GM19395 (cell line): ENCODE measurements around the gene APLF.
"Not testable (repeated sequence)": the region's sequence is repeated elsewhere in the genome, so short reads cannot be mapped to it uniquely, and the experiment has no call there.

Experiments used
- ATAC-seq: cut with Tn5 transposase; IDR thresholded peaks from one replicate; pipeline ENCODE4 v1.9.1; 2021; ENCODE audit warnings: mild to moderate bottlenecking, moderate library complexity; ENCODE audit not compliant: unreplicated experiment

Gene APLF

DNA sequence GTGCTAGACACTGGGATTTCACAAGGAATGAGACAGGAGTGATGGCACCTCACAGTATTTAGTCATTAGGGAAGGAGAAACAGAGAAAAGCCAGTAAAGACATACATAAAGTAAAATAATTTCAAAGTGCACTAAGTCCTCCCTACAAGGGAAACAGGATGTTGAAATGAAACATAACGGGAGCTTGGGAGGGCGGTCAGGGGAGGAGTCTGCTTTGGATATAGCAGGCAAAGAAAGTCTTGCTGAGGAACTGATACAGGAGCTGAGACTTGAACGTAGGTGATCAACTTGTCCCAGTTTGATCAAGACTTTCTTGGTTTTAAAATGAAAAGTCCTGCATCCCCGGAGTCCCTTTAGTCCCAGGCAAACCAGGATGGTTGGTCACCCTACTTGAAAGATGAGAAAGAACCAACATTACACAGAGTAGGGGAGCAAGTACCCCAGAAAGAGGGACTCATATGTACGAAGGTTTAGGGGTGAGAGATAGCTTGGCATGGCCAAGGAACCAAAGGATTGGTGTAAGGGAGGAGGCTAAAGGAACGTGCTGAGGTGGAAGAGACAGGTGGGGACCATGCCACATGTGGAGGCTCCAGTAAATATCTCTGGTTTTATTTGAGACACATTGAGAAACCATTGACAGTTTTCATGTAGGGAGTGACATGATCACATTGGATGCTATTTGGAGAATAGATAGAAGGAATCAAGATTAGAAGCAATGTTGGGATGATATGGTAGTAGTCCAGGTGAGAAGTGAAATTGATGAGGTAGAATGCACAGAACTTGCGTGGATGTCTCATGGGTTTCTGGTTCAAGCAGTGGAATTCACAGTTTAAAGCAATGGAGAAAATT, 28.7 kb upstream of the APLF start:
- ATAC-seq: no peak

- peak; percentile 99 for ATAC-seq
Measured at GRCh38 chr2:68441179-68441993, 26.0 kb upstream of the APLF start.

DNA sequence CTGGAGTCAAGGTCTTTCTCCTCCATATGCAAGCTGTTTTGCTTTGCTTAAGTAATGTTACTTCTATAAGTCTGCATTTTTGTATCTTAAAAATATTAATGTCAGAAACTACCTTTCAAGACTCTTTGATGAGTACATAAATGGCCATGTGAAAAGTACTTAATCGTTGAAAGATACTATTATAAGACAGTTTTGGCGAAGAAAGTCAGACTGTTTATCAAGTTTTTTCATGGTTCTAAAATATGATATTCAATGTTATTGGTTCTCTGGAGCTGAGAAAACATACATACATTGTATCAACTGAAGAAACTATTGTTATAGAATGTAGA, 25.4 kb upstream of the APLF start:
- ATAC-seq: no peak

GRCh38 chr2:68446425-68446824, 21.0 kb upstream of the APLF start:
- not testable (repeated sequence) for ATAC-seq

GRCh38 chr2:68447118-68447517, 20.3 kb upstream of the APLF start:
- no peak for ATAC-seq

GRCh38 chr2:68448671-68449653, 18.4 kb upstream of the APLF start:
- no peak for ATAC-seq

DNA sequence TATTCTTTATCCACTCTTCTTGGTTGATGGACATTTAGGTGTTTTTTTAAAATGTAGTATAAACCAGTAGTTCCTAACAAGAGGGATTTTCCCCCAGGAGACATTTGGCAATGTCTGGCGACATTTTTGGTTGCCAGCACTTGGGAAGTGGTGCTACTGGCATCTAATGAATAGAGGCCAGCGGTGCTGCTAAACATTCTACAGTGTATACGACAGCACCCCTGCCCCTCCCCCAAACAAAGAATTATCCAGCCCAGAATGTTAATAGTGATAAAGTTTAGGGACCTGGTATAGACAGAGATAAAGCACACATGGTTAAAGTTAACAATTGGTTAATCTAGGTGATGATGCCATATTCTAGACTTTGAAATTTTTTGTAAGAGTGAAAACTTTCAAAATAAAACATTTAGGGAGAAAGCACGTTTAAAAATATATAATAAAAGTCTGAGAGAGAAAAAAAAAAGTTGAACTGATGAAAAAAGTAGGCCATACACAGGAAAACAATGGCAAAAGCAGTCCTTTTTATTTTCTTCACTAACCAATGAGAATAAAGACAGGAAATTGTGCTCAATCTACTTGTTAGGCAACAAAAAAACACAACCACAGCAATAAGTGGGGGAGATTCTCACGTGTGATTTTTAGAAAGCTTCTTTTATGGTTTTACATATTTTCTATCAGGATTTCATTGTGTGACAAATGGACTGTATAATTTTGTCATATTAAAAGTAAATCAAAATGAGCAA, 15.1 kb upstream of the APLF start:
- ATAC-seq: no peak

DNA sequence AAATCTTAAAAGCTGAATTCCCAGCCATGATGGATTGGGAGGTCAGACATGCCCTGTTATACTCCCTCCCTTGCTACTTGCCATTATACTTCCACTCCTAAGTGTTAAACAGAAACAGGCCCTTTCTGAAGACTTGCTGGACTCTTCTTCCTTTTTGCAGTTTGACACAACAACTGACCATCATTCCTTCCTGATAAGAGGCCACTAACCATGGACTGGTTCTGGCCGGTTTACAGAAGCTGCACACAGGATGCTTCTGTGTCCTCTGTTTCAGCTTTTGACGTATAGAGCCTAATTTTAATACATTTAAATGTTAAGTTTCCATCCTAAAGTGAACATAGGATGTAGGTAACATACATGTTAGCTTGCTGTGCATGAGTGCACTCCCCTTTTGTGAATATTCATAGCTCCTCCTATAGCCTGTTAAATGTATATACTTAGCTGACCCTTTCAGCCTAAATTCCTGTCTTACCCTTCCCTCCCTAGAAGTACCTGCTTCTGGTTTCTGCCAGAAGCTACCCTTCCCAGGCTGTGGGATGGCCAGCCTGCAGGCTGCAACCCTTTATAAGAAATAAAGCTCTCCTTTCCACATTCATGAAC, 13.5 kb upstream of the APLF start:
- ATAC-seq: no peak

DNA sequence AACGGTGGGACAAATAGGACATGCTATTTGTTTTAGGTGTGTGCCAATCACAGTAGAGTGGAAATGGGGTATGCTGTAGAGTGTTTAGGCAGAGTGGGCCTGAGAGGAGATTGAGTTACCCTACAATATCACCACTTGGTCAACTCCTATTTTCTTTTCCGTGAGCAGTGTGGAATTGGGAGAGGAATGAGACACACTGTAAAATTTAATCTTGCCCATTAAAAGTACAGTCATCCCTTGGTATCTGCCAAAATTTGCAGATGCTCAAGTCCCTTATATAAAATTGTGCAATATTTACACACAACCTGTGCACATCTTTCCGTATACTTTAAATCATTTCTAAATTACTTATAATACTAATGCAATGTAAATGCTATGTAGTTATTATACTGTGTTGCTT, 12.7 kb upstream of the APLF start:
- ATAC-seq: no peak

DNA sequence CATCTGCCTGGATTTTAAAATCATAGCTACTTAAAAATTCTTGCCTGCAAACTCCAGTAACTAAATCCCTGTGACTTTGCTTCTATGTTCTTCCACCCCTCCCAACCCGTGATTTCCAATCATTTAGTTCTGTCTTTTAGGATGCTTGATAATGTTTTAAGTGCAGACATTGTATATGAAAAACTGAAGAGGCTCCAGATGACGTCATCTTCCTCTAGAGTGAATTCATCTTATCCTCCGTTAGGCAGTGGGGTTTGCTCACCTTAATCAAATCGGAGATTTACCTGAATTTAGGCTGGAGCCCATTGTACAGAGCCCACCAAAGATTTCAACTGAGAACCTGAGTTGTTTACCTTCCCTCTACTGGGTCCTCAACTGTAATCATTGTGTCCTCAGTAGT, 11.2 kb upstream of the APLF start:
- no peak for ATAC-seq

DNA sequence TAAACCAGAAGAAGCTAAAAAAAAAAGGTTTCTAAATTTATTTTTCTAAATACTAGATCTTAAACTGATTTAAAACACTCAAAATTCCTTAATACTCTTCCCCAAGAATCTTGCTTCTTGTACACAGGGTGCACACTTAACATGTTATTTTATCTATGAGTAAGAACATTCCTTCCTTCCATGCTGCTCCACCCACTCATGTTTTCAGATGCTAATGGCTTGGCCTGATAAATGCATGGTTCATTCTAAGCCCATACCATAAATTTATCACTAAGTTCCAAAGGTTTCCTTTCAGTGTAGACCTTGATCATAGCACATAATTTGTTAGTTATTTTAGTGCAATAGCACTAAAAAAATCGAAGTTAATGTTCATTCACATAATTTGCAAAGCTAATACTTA, 8.4 kb upstream of the APLF start:
- ATAC-seq: no peak

- no peak for ATAC-seq
Measured at GRCh38 chr2:68463287-68463877, 4.0 kb upstream of the APLF start.

GRCh38 chr2:68464651-68465050, 2.7 kb upstream of the APLF start:
- no peak for ATAC-seq

DNA sequence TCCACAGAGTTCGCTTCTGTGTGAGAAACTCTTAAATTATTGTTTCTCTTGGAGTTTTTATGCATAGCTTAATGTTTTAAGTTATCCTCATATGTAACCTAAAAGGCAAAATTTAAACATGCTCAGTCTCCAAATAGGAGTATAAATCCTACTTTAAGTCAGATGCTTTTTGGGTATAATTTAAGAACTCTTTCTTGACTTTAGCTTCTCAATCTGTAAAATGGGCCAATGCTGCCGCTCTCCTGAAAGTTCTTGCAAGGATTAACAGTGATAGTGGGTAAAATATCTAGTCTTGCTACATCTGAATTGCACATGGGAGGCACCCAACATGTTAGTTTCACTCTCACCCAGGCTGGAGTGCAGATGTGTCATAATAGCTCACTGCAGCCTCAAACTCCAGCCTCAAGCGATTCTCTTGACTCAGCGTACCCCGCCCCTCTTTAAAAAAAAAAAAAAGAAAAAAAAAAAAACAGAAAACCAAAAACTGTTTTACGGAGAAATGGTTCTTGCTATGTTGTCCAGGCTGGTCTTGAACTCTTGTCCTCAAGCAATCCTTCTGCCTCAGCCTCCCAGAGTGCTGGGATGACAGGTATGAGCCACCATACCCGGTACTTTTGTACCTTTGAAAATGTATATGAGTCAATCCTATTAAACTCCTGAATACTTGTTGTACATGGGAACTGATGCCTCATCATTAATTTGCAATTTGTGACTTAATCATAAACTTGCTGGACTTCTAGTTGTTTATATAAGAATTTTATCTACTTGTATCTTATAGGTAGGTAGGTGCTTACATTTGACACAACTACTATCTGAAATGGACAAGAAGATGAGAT, 2.1 kb upstream of the APLF start:
- no peak for ATAC-seq

- ATAC-seq: no peak
Measured at GRCh38 chr2:68466361-68466777, 1.0 kb upstream of the APLF start.

GRCh38 chr2:68466778-68467076, 658 bp upstream of the APLF start:
- peak; percentile 43 for ATAC-seq

DNA sequence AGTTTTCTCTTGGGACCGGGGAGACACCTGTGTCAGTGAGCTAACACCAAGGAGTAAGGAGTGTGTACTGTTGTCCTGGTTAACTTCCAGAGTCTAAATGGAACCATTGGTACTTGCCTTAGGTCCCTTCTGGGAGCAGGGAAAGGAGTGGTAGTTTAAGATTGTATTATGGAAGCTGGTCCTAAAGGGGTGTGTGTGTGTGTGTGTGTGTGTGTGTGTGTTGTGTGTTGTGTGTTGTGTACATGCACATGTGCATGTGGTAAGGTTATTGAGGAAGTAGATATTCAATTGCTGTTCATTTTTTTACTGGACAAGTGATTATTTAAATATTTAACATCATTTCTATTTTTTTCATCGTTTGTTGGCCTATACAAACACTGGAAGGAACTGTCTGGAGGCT, 1.4 kb downstream of the APLF start:
- no peak for ATAC-seq

- ATAC-seq: no peak
Measured at GRCh38 chr2:68469935-68470334, 2.5 kb downstream of the APLF start.

DNA sequence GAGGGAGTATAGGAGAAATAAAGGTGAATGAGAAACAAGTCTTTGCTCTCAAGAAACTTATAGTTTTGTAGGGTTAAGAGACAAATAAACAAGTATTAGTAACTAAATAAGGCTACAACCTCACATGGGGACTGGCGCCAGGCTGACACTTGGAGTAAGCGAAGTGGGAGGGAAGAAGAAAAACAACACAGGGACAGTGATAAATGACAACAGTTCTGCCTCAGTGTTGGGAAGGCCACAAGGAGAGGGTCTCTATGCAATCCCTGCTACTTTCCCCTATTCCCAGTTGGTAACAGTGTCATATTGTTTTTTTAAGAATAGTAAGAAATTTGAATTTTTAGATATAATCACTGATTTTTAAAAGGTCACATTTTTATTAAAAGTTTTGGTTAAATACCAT, 4.0 kb downstream of the APLF start:
- ATAC-seq: no peak
